Gastroesophageal sphincter (tissue), 3 donors: ENCODE measurements around the gene DGLUCY.

ENCODE experiments used
- CTCF ChIP-seq, 4 experiments: fragments of 200-600 bp in 2 of 4; fragments of 450-650 bp in 2 of 4; sonication (generic) in 1 of 4; IDR thresholded peaks; one replicate each; pipeline ENCODE4 v1.5.1; 2017 to 2019; ENCODE audit warnings: antibody characterized with exemption in 4 of 4, mild to moderate bottlenecking in 2 of 4, moderate library complexity in 2 of 4
- EP300 ChIP-seq: sonication (generic); formaldehyde crosslinking; IDR thresholded peaks from one replicate; pipeline ENCODE4 v1.6.1; 2017; ENCODE audit warnings: antibody characterized with exemption, mild to moderate bottlenecking
- POLR2A ChIP-seq, 2 donors: fragments of 450-650 bp; IDR thresholded peaks; one replicate each; pipeline ENCODE4 v1.6.1; 2017; ENCODE audit warnings: antibody characterized with exemption in 2 of 2, mild to moderate bottlenecking in 2 of 2, moderate library complexity in 1 of 2
- POLR2AphosphoS5 ChIP-seq: sonication (generic); formaldehyde crosslinking; IDR thresholded peaks from one replicate; pipeline ENCODE4 v1.6.1; 2017; ENCODE audit warnings: antibody characterized with exemption

- TF ChIP-seq POLR2AphosphoS5 = no peak
- TF ChIP-seq CTCF (IDR thresholded peaks at IDR 0.05) = no peak
- TF ChIP-seq EP300 = no peak
- no peak for TF ChIP-seq POLR2A (IDR thresholded peaks at IDR 0.05)
These were observed 9.3 kb downstream of the DGLUCY start for GRCh38 chr14:91123201-91123600.
